ENCODE measurements around the gene LRRK2.

LRRK2 gene

GRCh38 chr12:40229690-40230651 is 5.2 kb downstream of the LRRK2 start:
- in situ Hi-C loops (cut with HindIII; ENCODE audit: low sequenced_read_pairs): no loop called here
- H3K4me3 ChIP-seq (ENCODE audit: low read depth, low read length): no peak overlapping the region
- no peak for TF ChIP-seq CTCF (IDR thresholded peaks at IDR 0.05; ENCODE audit: low read depth, low read length, missing control alignments)
- DNase-seq (ENCODE audit: low read depth): no peak

- in situ Hi-C loops (cut with HindIII; ENCODE audit: low sequenced_read_pairs): no loop called here
- H3K4me3 ChIP-seq (ENCODE audit: low read depth, low read length): no peak overlapping the region
- no peak for DNase-seq (ENCODE audit: low read depth)
- TF ChIP-seq CTCF (IDR thresholded peaks at IDR 0.05; ENCODE audit: low read depth, low read length, missing control alignments): no peak
These were observed 7.8 kb downstream of the LRRK2 start for GRCh38 chr12:40232602-40233001.

GRCh38 chr12:40233741-40234367 is 9.1 kb downstream of the LRRK2 start:
- H3K4me3 ChIP-seq (ENCODE audit: low read depth, low read length): no peak overlapping the region
- no peak for TF ChIP-seq CTCF (IDR thresholded peaks at IDR 0.05; ENCODE audit: low read depth, low read length, missing control alignments)
- in situ Hi-C loops (cut with HindIII; ENCODE audit: low sequenced_read_pairs): no loop called here
- DNase-seq (ENCODE audit: low read depth): no peak

GRCh38 chr12:40236357-40236850 is 11.6 kb downstream of the LRRK2 start:
- in situ Hi-C loops (cut with HindIII; ENCODE audit: low sequenced_read_pairs): no loop called here
- no peak overlapping the region for H3K4me3 ChIP-seq (ENCODE audit: low read depth, low read length)
- no peak for TF ChIP-seq CTCF (IDR thresholded peaks at IDR 0.05; ENCODE audit: low read depth, low read length, missing control alignments)
- no peak for DNase-seq (ENCODE audit: low read depth)

- H3K4me3 ChIP-seq (ENCODE audit: low read depth, low read length): no peak overlapping the region
- in situ Hi-C loops (cut with HindIII; ENCODE audit: low sequenced_read_pairs): no loop called here
- TF ChIP-seq CTCF (IDR thresholded peaks at IDR 0.05; ENCODE audit: low read depth, low read length, missing control alignments): no peak
- no peak for DNase-seq (ENCODE audit: low read depth)
These were observed 13.6 kb downstream of the LRRK2 start for GRCh38 chr12:40238266-40238902.

- in situ Hi-C loops (cut with HindIII; ENCODE audit: low sequenced_read_pairs): no loop called here
- no peak for TF ChIP-seq CTCF (IDR thresholded peaks at IDR 0.05; ENCODE audit: low read depth, low read length, missing control alignments)
- no peak for DNase-seq (ENCODE audit: low read depth)
- no peak overlapping the region for H3K4me3 ChIP-seq (ENCODE audit: low read depth, low read length)
These were observed 14.2 kb downstream of the LRRK2 start for GRCh38 chr12:40238979-40239378.
